SH-SY5Y (cell line): Measurements from ENCODE around the gene PRPF4.

Source experiments
- GATA2 ChIP-seq: IDR thresholded peaks from 2 replicates; pipeline ENCODE4 v1.6.1; 2011; ENCODE audit warnings: mild to moderate bottlenecking, low read depth, low read length
- GATA3 ChIP-seq: IDR thresholded peaks from 2 replicates; pipeline ENCODE4 v1.6.1; 2011; ENCODE audit warnings: low read depth, mild to moderate bottlenecking, low read length, moderate library complexity

- no peak for TF ChIP-seq GATA3
- TF ChIP-seq GATA2, result no peak
These were observed 56.3 kb downstream of the PRPF4 start for GRCh38 chr9:113331780-113332179.
